SJCRH30 (cell line): ENCODE measurements around the gene CST7. TPM values are rescaled to one million over a fixed set of nuclear protein-coding genes. Genes with fewer than 3 reads are reported as not detected.
A peak's percentile ranks its signal among the peaks of the same experiment; 100 is the strongest.

Experiments
- DNase-seq, 2 experiments: peaks; one replicate each; pipeline ENCODE4 v3.0.0-alpha.2; 2015 to 2020
- H3K27ac ChIP-seq: fragments of 250-450 bp; sonication (Bioruptor Pico); 2 replicates; pipeline ENCODE4 v1.5.1; 2020; ENCODE audit warnings: mild to moderate bottlenecking, moderate library complexity
- H3K27me3 ChIP-seq: fragments of 250-450 bp; sonication (Bioruptor Pico); 2 replicates; pipeline ENCODE4 v1.5.1; 2020; ENCODE audit warnings: mild to moderate bottlenecking, moderate library complexity
- H3K36me3 ChIP-seq: fragments of 250-450 bp; sonication (Bioruptor Pico); 2 replicates; pipeline ENCODE4 v1.5.1; 2020; ENCODE audit warnings: mild to moderate bottlenecking, moderate library complexity
- H3K4me1 ChIP-seq: fragments of 250-450 bp; sonication (Bioruptor Pico); 2 replicates; pipeline ENCODE4 v1.5.1; 2020; ENCODE audit warnings: mild to moderate bottlenecking, moderate library complexity
- H3K4me3 ChIP-seq: fragments of 250-450 bp; sonication (Bioruptor Pico); 2 replicates; pipeline ENCODE4 v1.5.1; 2020; ENCODE audit warnings: mild to moderate bottlenecking, moderate library complexity
- H3K9me3 ChIP-seq: fragments of 250-450 bp; sonication (Bioruptor Pico); replicated peaks from 2 replicates; pipeline ENCODE4 v1.5.1; 2020; ENCODE audit warnings: mild to moderate bottlenecking, moderate library complexity
- total RNA-seq: library from RNA; depleted of rRNA; stranded (reverse); fragments of >200 nt; shearing (Covaris generic); gene quantifications from 2 replicates; pipeline ENCODE4 v1.2.3, GENCODE V29; 2014

CST7 gene
- total RNA-seq, 1 experiment from 2014 or later, result not detected

- no peak for DNase-seq
- Histone ChIP-seq H3K36me3 (peaks cover 29% of the 10 kb centered on the region), H3K27ac (no peak overlapping the region)
Measured at GRCh38 chr20:24961384-24962181, 12.5 kb downstream of the CST7 start.

GRCh38 chr20:24962182-24962492 lies 13.1 kb downstream of the CST7 start:
- Histone ChIP-seq H3K4me1 (no peaks in the 10 kb centered on the region), H3K27me3 (no peaks in the 10 kb centered on the region), H3K27ac (no peak overlapping the region), H3K9me3 (no peaks in the 10 kb centered on the region), H3K36me3 (peaks cover 28% of the 10 kb centered on the region), H3K4me3 (no peak overlapping the region)
- no peak for DNase-seq

More at GRCh38 chr20:24961384-24962181, 12.5 kb downstream of the CST7 start:
- H3K4me1 ChIP-seq, result no peaks in the 10 kb centered on the region
- no peaks in the 10 kb centered on the region for H3K9me3 ChIP-seq
- no peaks in the 10 kb centered on the region for H3K27me3 ChIP-seq
- H3K4me3 ChIP-seq, result no peak overlapping the region

DNA sequence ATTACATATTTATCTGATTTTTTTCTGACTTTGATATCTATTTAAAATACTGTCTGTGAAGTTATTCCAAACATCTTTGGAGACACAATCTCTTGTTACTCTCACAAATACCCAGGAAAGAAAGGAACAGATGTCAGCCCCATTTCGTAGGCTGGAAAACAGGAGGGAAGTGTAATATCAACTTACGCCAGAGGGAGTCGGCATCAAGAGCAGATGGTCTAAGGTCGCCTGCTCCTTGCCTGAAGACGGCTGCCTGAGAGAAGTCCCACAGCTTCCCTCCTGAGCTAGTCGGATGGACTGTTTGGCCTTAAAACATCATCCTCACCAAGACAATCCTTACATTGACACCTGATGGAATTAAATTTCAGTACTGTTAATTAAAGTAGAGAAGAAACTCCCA lies 13.4 kb downstream of the CST7 start:
- no peak for DNase-seq
- Histone ChIP-seq H3K36me3 (peaks cover 28% of the 10 kb centered on the region), H3K4me3 (no peak overlapping the region), H3K27me3 (no peaks in the 10 kb centered on the region), H3K27ac (no peak overlapping the region), H3K4me1 (no peaks in the 10 kb centered on the region), H3K9me3 (no peaks in the 10 kb centered on the region)

DNA sequence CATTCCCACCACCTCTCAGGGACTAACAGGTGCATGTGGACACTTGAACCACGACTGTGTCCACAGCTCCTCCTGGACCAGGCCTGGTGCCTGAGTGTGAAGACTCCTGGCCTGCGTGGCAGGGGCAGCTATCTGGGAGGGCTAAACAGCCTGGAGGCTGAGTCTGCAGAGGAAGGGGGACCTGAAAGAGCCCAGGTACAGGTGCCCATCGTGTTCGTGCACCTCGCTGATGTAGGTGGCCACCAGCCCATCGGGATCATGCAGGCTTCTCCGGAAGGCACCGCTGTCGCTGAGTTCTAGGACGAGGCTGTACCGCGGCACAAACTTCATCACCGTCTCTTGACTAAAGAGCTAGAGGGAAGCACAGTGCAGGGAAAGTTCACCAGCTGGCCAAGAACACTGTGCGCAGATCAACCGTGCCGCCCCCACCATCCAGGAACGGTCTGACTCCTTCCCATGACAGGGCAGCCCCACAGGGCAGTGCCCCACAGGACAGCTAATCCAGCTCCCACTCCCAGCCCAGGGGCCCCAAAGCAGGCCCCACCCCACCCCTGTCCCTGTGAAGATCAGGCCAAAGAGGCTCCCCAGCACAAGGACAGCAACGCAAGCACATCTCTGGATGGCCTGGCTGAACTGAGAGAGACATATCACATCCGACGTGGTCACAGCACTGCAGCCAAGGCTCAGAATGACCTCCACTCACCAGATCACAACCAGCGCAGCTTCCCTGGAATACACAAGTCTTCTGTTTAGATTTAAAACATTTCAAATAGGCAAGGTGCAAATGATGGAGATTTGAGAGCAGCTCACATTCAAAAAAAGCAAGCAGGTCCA lies 14.8 kb downstream of the CST7 start:
- Histone ChIP-seq H3K27me3 (no peaks in the 10 kb centered on the region), H3K9me3 (no peaks in the 10 kb centered on the region), H3K4me3 (no peak overlapping the region), H3K4me1 (no peaks in the 10 kb centered on the region), H3K27ac (no peak overlapping the region), H3K36me3 (peaks cover 31% of the 10 kb centered on the region)
- DNase-seq, result no peak

GRCh38 chr20:24964506-24964840 lies 15.4 kb downstream of the CST7 start:
- no peak overlapping the region for H3K4me3 ChIP-seq
- no peak overlapping the region for H3K27ac ChIP-seq
- no peaks in the 10 kb centered on the region for H3K27me3 ChIP-seq
- no peaks in the 10 kb centered on the region for H3K4me1 ChIP-seq
- H3K9me3 ChIP-seq, result no peaks in the 10 kb centered on the region
- DNase-seq, result no peak
- H3K36me3 ChIP-seq, result peaks cover 31% of the 10 kb centered on the region

DNA sequence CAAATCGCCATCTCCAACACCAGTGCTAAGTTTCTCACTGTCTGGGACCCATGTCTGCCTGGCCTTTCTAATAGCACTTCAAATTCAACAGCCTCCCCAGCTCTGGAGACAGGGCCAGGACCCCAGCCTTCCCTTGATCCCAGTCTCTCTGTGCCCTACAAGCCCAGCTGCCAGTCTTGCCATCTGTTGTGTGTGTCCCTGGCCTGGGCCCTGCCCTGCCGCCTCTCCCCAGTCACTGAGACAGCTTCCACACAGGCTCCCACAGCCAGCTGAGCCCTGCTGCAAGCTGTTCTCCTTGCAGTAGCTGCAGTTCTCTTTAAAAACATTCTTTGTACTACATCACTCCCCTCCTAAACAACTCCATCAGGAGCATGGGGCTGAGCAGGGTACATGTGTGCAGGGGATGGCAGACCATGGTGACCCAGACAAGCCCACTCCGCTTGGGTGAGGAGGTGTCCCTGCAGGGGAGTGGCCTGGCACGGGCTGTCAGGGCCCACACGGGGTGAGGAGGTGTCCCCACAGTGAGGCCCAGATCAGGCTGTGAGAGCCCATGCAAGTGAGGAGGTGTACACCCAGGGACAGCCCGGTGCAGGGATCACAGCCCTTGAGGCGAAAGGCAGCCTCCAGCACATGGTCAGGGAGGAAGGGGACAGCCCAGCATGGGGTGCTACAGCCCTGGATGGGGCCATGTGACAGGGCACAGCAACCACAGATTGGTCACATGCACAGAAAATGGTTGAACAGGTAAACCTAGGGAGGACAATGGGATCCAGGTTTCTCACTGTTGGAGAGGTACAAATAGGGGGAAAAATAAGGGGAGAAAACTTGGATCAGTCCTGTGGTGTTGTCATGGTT lies 16.2 kb downstream of the CST7 start:
- no peak overlapping the region for H3K27ac ChIP-seq
- no peak for DNase-seq
- no peaks in the 10 kb centered on the region for H3K4me1 ChIP-seq
- no peaks in the 10 kb centered on the region for H3K9me3 ChIP-seq
- no peaks in the 10 kb centered on the region for H3K27me3 ChIP-seq
- H3K36me3 ChIP-seq, result peaks cover 31% of the 10 kb centered on the region
- no peak overlapping the region for H3K4me3 ChIP-seq

GRCh38 chr20:24966317-24967012 lies 17.4 kb downstream of the CST7 start:
- Histone ChIP-seq H3K9me3 (no peaks in the 10 kb centered on the region), H3K4me3 (no peak overlapping the region), H3K4me1 (no peaks in the 10 kb centered on the region), H3K27me3 (no peaks in the 10 kb centered on the region), H3K27ac (no peak overlapping the region), H3K36me3 (peaks cover 26% of the 10 kb centered on the region)
- no peak for DNase-seq

DNA sequence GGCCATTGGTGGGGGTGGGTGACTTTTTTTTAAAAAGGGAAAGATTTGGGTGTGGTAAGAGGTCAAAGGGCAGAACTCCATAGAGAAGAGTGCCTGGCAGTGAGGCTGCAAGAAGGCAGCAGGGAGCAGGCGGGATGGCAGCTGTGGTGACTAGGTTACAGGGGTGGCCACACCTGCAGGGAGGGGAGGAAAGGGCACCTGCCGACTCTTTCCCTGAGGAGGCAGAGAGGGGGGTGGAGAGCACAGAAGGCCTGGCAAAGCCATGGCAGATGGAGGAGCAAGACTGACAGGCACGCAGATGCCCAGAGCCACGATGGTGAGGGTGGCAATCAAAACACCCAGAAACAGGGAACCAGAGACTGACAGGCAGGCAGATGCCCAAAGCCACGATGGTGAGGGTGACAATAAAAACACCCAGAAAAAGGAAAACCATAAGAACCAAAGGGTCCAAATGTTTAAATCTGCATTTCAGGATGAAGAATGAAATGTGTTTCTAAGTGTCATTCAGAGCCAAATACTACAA lies 19.3 kb downstream of the CST7 start:
- H3K36me3 ChIP-seq, result peaks cover 25% of the 10 kb centered on the region
- no peaks in the 10 kb centered on the region for H3K4me1 ChIP-seq
- no peaks in the 10 kb centered on the region for H3K9me3 ChIP-seq
- no peak overlapping the region for H3K4me3 ChIP-seq
- H3K27me3 ChIP-seq, result no peaks in the 10 kb centered on the region
- H3K27ac ChIP-seq, result no peak overlapping the region
- no peak for DNase-seq

GRCh38 chr20:24969186-24970029 lies 20.3 kb downstream of the CST7 start:
- H3K27ac ChIP-seq, result no peak overlapping the region
- H3K36me3 ChIP-seq, result peaks cover 22% of the 10 kb centered on the region
- DNase-seq, result no peak
- no peaks in the 10 kb centered on the region for H3K9me3 ChIP-seq
- no peaks in the 10 kb centered on the region for H3K27me3 ChIP-seq
- no peak overlapping the region for H3K4me3 ChIP-seq
- H3K4me1 ChIP-seq, result no peaks in the 10 kb centered on the region

GRCh38 chr20:24970030-24970553 lies 21.0 kb downstream of the CST7 start:
- H3K36me3 ChIP-seq, result peaks cover 22% of the 10 kb centered on the region
- H3K4me1 ChIP-seq, result no peaks in the 10 kb centered on the region
- no peak overlapping the region for H3K27ac ChIP-seq
- H3K27me3 ChIP-seq, result no peaks in the 10 kb centered on the region
- H3K4me3 ChIP-seq, result no peak overlapping the region
- no peak for DNase-seq
- H3K9me3 ChIP-seq, result no peaks in the 10 kb centered on the region

DNA sequence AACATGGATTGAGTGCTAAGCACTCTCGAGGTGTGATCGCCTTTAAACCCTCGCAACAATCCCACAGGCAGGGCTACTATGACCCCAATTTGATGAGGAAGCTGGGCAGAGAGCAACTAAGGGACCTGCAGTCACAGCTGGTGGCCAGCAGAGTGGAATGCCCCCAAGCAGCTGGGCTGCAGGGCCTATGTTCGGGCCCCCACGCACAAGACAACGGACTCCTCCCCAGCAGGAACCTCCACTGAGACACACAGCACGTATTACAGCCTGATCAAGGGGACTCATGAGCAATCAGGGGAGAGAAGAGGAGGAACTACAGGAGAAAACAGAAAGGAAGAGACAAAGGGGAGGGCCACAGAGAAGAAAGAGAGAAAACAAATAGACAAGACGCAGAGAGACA lies 21.7 kb downstream of the CST7 start:
- Histone ChIP-seq H3K27ac (no peak overlapping the region), H3K27me3 (no peaks in the 10 kb centered on the region), H3K4me3 (no peak overlapping the region), H3K36me3 (peaks cover 25% of the 10 kb centered on the region), H3K9me3 (no peaks in the 10 kb centered on the region), H3K4me1 (no peaks in the 10 kb centered on the region)
- no peak for DNase-seq

GRCh38 chr20:24971376-24972101 lies 22.5 kb downstream of the CST7 start:
- H3K4me1 ChIP-seq, result no peaks in the 10 kb centered on the region
- no peaks in the 10 kb centered on the region for H3K27me3 ChIP-seq
- H3K4me3 ChIP-seq, result no peak overlapping the region
- DNase-seq, result peak in 1 of 2 experiments; percentile 50
- peaks cover 33% of the 10 kb centered on the region for H3K36me3 ChIP-seq
- H3K27ac ChIP-seq, result no peak overlapping the region
- peaks cover 4% of the 10 kb centered on the region; the same call in 1 of the 2 replicates for H3K9me3 ChIP-seq

DNA sequence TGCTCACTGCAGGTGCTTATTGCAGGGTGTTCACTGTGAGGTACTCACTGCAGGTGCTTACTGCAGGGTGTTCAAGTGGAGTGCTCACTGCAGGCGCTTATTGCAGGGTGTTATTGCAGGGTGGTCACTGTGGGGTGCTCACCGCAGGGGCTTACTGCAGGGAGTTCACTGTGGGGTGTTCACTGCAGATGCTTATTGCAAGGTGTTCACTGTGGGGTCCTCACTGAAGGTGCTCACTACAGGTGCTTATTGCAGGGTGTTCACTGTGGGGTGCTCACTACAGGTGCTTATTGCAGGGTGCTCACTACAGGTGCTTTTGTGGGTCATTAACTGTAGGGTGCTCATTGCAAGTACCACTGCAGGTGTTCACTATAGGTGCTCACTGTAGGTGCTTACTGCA lies 23.3 kb downstream of the CST7 start:
- H3K27me3 ChIP-seq, result no peaks in the 10 kb centered on the region
- H3K4me1 ChIP-seq, result no peaks in the 10 kb centered on the region
- H3K9me3 ChIP-seq, result peaks cover 9% of the 10 kb centered on the region; the same call in 1 of the 2 replicates
- peaks cover 40% of the 10 kb centered on the region for H3K36me3 ChIP-seq
- H3K4me3 ChIP-seq, result no peak overlapping the region
- H3K27ac ChIP-seq, result no peak overlapping the region
- no peak for DNase-seq
